ENCODE results near the gene DENND1B. TPM values are rescaled to one million over a fixed set of nuclear protein-coding genes. Genes with fewer than 3 reads are reported as not detected.
A peak's percentile ranks its signal among the peaks of the same experiment; 100 is the strongest.

The DENND1B gene
- total RNA-seq, 1 experiment from 2014 or later, result 14.1 TPM

- Histone ChIP-seq H3K79me2 (ENCODE audit: low read depth) (no peaks in the 10 kb centered on the region), H3K4me2 (no peak overlapping the region), H2AFZ (no peak overlapping the region), H3K4me3 (no peak overlapping the region), H3K27me3 (ENCODE audit: insufficient read depth, low read depth) (no peaks in the 10 kb centered on the region), H3K4me1 (replicated peaks; ENCODE audit: insufficient read depth) (no peaks in the 10 kb centered on the region; the same call in 1 of the 2 replicates), H3K9me3 (ENCODE audit: insufficient read depth, low read depth) (peaks cover 5% of the 10 kb centered on the region; the same call in 1 of the 2 replicates), H3K9me2 (ENCODE audit: insufficient read depth) (no peaks in the 10 kb centered on the region), H4K20me1 (ENCODE audit: insufficient read depth) (no peaks in the 10 kb centered on the region), H3K36me3 (ENCODE audit: low read depth) (no peaks in the 10 kb centered on the region), H3K27ac (no peak overlapping the region), H3F3A (ENCODE audit: insufficient read depth, low read depth) (no peaks in the 10 kb centered on the region)
- ChIA-PET CTCF (no interaction called here), POLR2A (ENCODE audit: unreplicated experiment) (no interaction called here)
- no peak for DNase-seq
- no peak for TF ChIP-seq EZH2 (IDR thresholded peaks at IDR 0.05; ENCODE audit: low read depth)
- no peak for TF ChIP-seq CTCF (conservative IDR thresholded peaks at IDR 0.05)
- intact Hi-C loops (cut with micrococcal nuclease; ENCODE audit: unreplicated experiment), result no loop called here
- no TSS peak for BruUV-seq (replicated peaks)
These were observed 25.3 kb upstream of the DENND1B start for GRCh38 chr1:197800379-197801110.

- no TSS peak for BruUV-seq (replicated peaks)
- H3K79me2 ChIP-seq (ENCODE audit: low read depth), result no peaks in the 10 kb centered on the region
- H3K9me3 ChIP-seq (ENCODE audit: insufficient read depth, low read depth), result peaks cover 5% of the 10 kb centered on the region; the same call in 1 of the 2 replicates
- no peak for TF ChIP-seq EZH2 (IDR thresholded peaks at IDR 0.05; ENCODE audit: low read depth)
- TF ChIP-seq CTCF (conservative IDR thresholded peaks at IDR 0.05), result no peak
- CTCF ChIA-PET, result no interaction called here
- no peaks in the 10 kb centered on the region for H4K20me1 ChIP-seq (ENCODE audit: insufficient read depth)
- 0 out of 2 replicates have a peak overlapping the region, but pooled peaks have one; percentile 52 for H2AFZ ChIP-seq
- intact Hi-C loops (cut with micrococcal nuclease; ENCODE audit: unreplicated experiment), result no loop called here
- H3F3A ChIP-seq (ENCODE audit: insufficient read depth, low read depth), result no peaks in the 10 kb centered on the region
- H3K9me2 ChIP-seq (ENCODE audit: insufficient read depth), result no peaks in the 10 kb centered on the region; the same call in 1 of the 2 replicates
- H3K4me2 ChIP-seq, result no peak overlapping the region
- H3K36me3 ChIP-seq (ENCODE audit: low read depth), result no peaks in the 10 kb centered on the region
- H3K27me3 ChIP-seq (ENCODE audit: insufficient read depth, low read depth), result no peaks in the 10 kb centered on the region
- no peaks in the 10 kb centered on the region; the same call in 1 of the 2 replicates for H3K4me1 ChIP-seq (replicated peaks; ENCODE audit: insufficient read depth)
- peak in 1 of 2 experiments; percentile 23 for DNase-seq
- POLR2A ChIA-PET (ENCODE audit: unreplicated experiment), result interaction anchor here (0.6 kb wide), 1 partner anchor 32 kb away, joined by 4 read pairs; no protein-coding TSS in a partner anchor
- no peak overlapping the region for H3K4me3 ChIP-seq
- no peak overlapping the region for H3K27ac ChIP-seq
These were observed 24.0 kb upstream of the DENND1B start for GRCh38 chr1:197799271-197799670.

GRCh38 chr1:197798492-197798891 is 23.2 kb upstream of the DENND1B start:
- Histone ChIP-seq H3K79me2 (ENCODE audit: low read depth) (no peaks in the 10 kb centered on the region), H3K9me3 (ENCODE audit: insufficient read depth, low read depth) (peaks cover 5% of the 10 kb centered on the region; the same call in 1 of the 2 replicates), H3K4me3 (no peak overlapping the region), H4K20me1 (ENCODE audit: insufficient read depth) (no peaks in the 10 kb centered on the region), H3K4me2 (no peak overlapping the region), H3K27me3 (ENCODE audit: insufficient read depth, low read depth) (no peaks in the 10 kb centered on the region), H2AFZ (no peak overlapping the region), H3K27ac (no peak overlapping the region), H3F3A (ENCODE audit: insufficient read depth, low read depth) (no peaks in the 10 kb centered on the region), H3K9me2 (ENCODE audit: insufficient read depth) (no peaks in the 10 kb centered on the region; the same call in 1 of the 2 replicates), H3K36me3 (ENCODE audit: low read depth) (no peaks in the 10 kb centered on the region), H3K4me1 (replicated peaks; ENCODE audit: insufficient read depth) (no peaks in the 10 kb centered on the region; the same call in 1 of the 2 replicates)
- DNase-seq, result no peak
- CTCF ChIA-PET, result no interaction called here
- TF ChIP-seq CTCF (conservative IDR thresholded peaks at IDR 0.05), result no peak
- no peak for TF ChIP-seq EZH2 (IDR thresholded peaks at IDR 0.05; ENCODE audit: low read depth)
- intact Hi-C loops (cut with micrococcal nuclease; ENCODE audit: unreplicated experiment), result no loop called here
- POLR2A ChIA-PET (ENCODE audit: unreplicated experiment), result no interaction called here
- no TSS peak for BruUV-seq (replicated peaks)
